ENCODE measurements around the gene KRTAP29-1. TPM values are rescaled to one million over a fixed set of nuclear protein-coding genes. Genes with fewer than 3 reads are reported as not detected.

Gene KRTAP29-1, protein sequence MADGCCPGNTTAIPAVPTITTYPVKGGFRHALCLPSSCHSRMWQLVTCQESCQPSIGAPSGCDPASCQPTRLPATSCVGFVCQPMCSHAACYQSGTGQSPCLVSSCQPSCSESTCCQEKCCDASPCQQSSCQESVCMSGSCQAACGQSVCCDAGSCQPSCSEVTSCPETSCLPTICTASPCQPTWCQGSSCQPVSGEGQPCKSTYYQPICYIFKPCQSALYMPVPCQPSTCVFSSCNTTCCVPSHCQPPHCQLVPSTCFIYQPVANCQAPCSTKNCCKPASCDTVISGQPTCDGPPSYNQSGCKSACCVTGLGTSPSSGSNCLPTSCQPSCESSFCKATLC
- total RNA-seq (2022; extraction: Qiagen RNA extraction; ENCODE audit: low read depth) = not detected in 5 replicates

DNA sequence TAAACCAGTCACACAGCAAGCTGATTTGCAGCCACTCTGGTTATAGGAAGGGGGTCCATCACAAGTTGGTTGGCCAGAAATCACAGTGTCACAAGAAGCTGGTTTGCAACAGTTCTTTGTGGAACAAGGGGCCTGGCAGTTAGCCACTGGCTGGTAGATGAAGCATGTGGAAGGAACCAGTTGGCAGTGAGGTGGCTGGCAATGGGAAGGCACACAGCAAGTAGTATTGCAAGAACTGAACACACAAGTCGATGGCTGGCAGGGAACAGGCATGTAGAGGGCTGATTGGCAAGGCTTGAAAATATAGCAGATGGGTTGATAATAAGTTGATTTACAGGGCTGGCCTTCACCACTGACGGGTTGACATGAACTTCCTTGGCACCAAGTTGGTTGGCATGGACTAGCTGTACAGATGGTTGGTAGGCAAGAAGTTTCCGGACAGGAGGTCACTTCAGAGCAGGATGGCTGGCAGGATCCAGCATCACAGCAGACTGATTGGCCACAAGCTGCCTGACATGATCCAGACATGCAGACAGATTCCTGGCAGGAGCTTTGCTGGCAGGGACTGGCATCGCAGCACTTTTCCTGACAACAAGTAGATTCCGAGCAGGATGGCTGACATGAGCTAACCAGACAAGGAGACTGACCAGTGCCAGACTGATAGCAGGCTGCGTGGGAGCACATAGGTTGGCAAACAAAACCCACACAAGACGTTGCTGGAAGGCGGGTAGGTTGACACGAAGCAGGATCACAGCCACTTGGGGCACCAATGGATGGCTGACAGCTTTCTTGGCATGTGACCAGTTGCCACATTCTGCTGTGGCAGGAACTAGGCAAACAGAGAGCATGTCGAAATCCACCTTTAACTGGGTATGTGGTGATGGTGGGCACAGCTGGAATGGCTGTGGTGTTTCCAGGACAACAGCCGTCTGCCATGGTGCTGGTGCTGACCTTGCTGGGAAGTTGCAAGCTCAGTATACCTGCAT is at the start of gene KRTAP29-1:
TSS of gene KRTAP29-1 (minus strand) at position 936 of the 986 bp plus-strand sequence. CDS start at position 936, 0 bp downstream.

DNA sequence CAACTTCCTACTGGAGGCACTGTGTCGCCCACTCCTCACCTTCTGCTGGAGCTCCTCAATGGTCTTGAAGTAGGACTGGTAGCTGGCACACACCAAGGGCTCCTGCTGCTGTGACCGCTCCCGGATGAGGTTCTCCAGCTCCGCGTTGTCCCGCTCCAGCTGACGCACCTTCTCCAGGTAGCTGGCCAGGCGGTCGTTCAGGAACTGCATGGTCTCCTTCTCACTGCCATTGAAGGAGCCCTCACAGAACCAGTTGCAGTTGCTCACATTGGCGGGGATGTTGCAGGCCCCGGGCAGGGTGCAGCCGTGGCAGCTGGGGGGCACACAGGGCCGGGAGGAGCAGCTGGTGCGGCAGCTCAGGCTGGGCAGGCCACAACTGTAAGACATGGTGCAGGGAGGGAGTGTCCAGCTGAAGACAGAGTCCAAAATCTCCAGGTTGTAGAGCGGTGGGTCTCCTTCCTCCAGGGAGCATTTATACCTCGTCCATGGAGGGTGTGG is 47.8 kb upstream of the KRTAP29-1 start, which contains the start of gene KRT33A:
TSS of gene KRT33A (minus strand) at position 448 of the 498 bp plus-strand sequence. CDS start at position 387, 61 bp downstream.

DNA sequence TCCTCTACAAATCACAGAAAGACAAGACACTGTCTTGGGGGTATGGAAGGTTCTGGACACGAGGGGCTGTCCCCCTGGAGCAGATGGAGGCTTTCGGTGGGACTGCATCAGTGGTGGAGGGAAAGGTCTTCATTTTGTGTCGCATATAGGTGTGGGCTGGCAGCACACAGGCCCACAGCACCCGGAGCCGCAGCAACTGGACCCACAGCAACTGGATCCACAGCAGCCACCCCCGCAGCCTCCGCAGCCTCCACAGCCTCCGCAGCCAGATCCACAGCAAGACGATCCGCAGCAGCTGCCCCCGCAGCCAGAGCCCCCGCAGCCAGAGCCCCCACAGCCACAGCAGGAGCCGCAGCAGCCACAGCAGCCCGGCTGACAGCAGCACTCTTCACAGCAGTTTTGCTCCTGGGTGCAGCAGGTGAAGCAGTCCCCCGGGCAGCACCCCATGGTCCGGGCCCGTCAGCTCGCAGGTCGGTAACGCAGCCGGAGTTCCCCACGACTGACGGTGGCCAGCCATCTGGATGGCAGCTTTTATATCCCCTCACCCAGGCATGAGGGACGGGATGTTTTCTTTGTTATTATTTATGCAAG is 12.6 kb upstream of the KRTAP29-1 start, which contains the start of gene KRTAP17-1:
TSS of gene KRTAP17-1 (minus strand) at position 507 of the 591 bp plus-strand sequence. CDS start at position 447, 60 bp downstream.

DNA sequence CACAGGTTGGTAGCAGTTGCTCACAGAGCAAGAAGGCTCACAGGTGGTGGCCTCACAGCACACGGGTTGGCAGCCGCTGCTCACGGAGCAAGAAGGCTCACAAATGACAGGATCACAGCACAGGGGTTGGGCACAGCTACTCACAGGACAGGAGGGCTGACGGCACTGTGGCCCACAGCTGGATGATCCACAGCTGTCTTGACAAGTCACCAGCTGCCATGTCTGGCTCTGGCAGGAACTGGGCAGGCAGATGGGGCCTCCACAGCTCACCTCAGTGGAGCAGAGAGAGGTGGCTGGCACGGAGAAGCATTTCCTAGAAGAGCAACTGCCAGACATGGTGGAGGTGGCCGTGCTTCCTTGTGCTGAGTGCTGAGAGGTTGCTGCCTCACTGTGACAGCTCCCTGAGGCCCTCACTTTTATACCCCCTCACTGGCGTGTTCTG is 6.3 kb upstream of the KRTAP29-1 start, which contains the start of gene KRTAP16-1:
TSS of gene KRTAP16-1 (minus strand) at position 392 of the 442 bp plus-strand sequence. CDS start at position 336, 56 bp downstream.

DNA sequence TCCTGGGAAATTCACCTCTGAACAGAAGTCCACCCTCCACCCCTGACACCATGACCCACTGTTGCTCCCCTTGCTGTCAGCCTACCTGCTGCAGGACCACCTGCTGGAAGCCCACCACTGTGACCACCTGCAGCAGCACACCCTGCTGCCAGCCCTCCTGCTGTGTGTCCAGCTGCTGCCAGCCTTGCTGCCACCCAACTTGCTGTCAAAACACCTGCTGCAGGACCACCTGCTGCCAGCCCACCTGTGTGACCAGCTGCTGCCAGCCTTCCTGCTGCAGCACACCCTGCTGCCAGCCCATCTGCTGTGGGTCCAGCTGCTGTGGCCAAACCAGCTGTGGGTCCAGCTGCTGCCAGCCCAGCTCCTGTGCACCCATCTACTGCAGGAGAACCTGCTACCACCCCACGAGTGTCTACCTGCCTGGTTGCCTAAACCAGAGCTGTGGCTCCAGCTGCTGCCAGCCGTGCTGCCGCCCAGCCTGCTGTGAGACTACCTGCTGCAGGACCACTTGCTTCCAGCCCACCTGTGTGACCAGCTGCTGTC is 26.9 kb downstream of the KRTAP29-1 start, which contains the start of gene KRTAP9-7:
TSS of gene KRTAP9-7 (plus strand) at position 51 of the 543 bp plus-strand sequence. CDS start at position 51, 0 bp downstream.

DNA sequence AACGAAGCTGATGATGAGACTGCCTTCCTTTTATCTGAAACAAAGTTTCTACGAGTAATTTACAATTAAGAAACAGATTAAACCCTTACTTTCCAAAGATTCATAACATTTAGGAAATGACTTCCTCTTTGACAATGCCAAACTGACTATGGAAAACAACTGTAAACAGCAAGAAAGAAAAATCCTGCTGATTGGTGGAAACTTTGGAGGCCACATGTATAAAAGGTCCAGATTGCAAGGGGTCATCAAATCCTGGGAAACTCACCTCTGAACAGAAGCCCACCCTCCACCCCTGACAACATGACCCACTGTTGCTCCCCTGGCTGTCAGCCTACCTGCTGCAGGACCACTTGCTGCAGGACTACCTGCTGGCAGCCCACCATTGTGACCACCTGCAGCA is 37.6 kb downstream of the KRTAP29-1 start, which contains the start of gene KRTAP9-6:
TSS of gene KRTAP9-6 (plus strand) at position 301 of the 400 bp plus-strand sequence. CDS start at position 301, 0 bp downstream.

DNA sequence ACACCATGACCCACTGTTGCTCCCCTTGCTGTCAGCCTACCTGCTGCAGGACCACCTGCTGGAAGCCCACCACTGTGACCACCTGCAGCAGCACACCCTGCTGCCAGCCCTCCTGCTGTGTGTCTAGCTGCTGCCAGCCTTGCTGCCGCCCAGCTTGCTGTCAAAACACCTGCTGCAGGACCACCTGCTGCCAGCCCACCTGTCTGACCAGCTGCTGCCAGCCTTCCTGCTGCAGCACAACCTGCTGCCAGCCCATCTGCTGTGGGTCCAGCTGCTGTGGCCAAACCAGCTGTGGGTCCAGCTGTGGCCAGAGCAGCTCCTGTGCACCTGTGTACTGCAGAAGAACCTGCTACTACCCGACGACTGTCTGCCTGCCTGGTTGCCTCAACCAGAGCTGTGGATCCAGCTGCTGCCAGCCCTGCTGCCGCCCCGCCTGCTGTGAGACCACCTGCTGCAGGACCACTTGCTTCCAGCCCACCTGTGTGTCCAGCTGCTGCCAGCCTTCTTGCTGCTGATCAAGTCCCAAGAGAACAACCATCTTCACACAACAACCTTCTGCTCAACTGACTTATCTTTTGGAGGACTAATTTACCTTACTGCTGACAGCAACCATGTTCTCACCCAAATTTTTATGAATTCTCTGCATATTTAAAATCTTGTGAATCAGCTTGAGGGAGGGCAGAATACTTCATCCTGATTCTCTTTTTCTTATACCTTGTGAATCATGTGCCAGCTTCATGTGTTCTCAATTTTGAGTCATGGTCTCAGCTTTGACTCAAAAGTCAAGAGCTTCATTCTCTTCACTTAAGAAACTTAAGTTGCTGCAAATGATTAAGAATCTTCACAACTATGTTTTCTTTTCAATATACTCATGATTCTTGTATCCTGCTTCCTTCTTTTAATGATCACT is 47.0 kb downstream of the KRTAP29-1 start, which contains the start of gene KRTAP9-9:
TSS of gene KRTAP9-9 (plus strand) at position 4 of the 910 bp plus-strand sequence.

Other genes starting within 250 kb of the KRTAP29-1 start
- not detected in 5 replicates for gene KRTAP2-2, start 247.6 kb downstream of the KRTAP29-1 start, total RNA-seq (2022; extraction: Qiagen RNA extraction; ENCODE audit: low read depth)
- 0.08 TPM in 1 of 5 replicates, not detected in the others for gene KRTAP2-3, start 242.7 kb downstream of the KRTAP29-1 start, total RNA-seq (2022; extraction: Qiagen RNA extraction; ENCODE audit: low read depth)
- not detected in 5 replicates for gene KRTAP2-4, start 237.0 kb downstream of the KRTAP29-1 start, total RNA-seq (2022; extraction: Qiagen RNA extraction; ENCODE audit: low read depth)
- gene KRTAP4-7, start 218.7 kb downstream of the KRTAP29-1 start, total RNA-seq (2022; extraction: Qiagen RNA extraction; ENCODE audit: low read depth) = not detected in 5 replicates
- gene KRTAP4-8, start 204.7 kb downstream of the KRTAP29-1 start, total RNA-seq (2022; extraction: Qiagen RNA extraction; ENCODE audit: low read depth) = 0.05 to 0.12 TPM in 2 of 5 replicates, not detected in the others
- gene KRTAP4-16, start 200.6 kb downstream of the KRTAP29-1 start, total RNA-seq (2022; extraction: Qiagen RNA extraction; ENCODE audit: low read depth) = not detected in 5 replicates
- gene KRTAP4-9, start 197.5 kb downstream of the KRTAP29-1 start, total RNA-seq (2022; extraction: Qiagen RNA extraction; ENCODE audit: low read depth) = not detected in 5 replicates
- not detected in 5 replicates for gene KRTAP4-11, start 184.5 kb downstream of the KRTAP29-1 start, total RNA-seq (2022; extraction: Qiagen RNA extraction; ENCODE audit: low read depth)
- not detected in 5 replicates for gene KRTAP4-12, start 178.7 kb downstream of the KRTAP29-1 start, total RNA-seq (2022; extraction: Qiagen RNA extraction; ENCODE audit: low read depth)
- gene KRTAP4-6, start 162.3 kb downstream of the KRTAP29-1 start, total RNA-seq (2022; extraction: Qiagen RNA extraction; ENCODE audit: low read depth) = not detected in 5 replicates
- gene KRTAP4-5, start 153.0 kb downstream of the KRTAP29-1 start, total RNA-seq (2022; extraction: Qiagen RNA extraction; ENCODE audit: low read depth) = not detected in 5 replicates
- not detected in 5 replicates for gene KRTAP4-4, start 142.1 kb downstream of the KRTAP29-1 start, total RNA-seq (2022; extraction: Qiagen RNA extraction; ENCODE audit: low read depth)
- gene KRTAP4-3, start 134.6 kb downstream of the KRTAP29-1 start, total RNA-seq (2022; extraction: Qiagen RNA extraction; ENCODE audit: low read depth) = not detected in 5 replicates
- gene KRTAP4-2, start 124.6 kb downstream of the KRTAP29-1 start, total RNA-seq (2022; extraction: Qiagen RNA extraction; ENCODE audit: low read depth) = not detected in 5 replicates
- gene KRTAP4-1, start 117.9 kb downstream of the KRTAP29-1 start, total RNA-seq (2022; extraction: Qiagen RNA extraction; ENCODE audit: low read depth) = 0.07 to 0.56 TPM (median 0.26 TPM) in 4 of 5 replicates, not detected in the other
- not detected in 5 replicates for gene KRTAP9-1, start 113.0 kb downstream of the KRTAP29-1 start, total RNA-seq (2022; extraction: Qiagen RNA extraction; ENCODE audit: low read depth)
- gene KRTAP9-2, start 76.2 kb downstream of the KRTAP29-1 start, total RNA-seq (2022; extraction: Qiagen RNA extraction; ENCODE audit: low read depth) = not detected in 5 replicates
- gene KRTAP9-3, start 70.4 kb downstream of the KRTAP29-1 start, total RNA-seq (2022; extraction: Qiagen RNA extraction; ENCODE audit: low read depth) = not detected in 5 replicates
- gene KRTAP9-8, start 64.9 kb downstream of the KRTAP29-1 start, total RNA-seq (2022; extraction: Qiagen RNA extraction; ENCODE audit: low read depth) = not detected in 5 replicates
- gene KRTAP9-4, start 53.2 kb downstream of the KRTAP29-1 start, total RNA-seq (2022; extraction: Qiagen RNA extraction; ENCODE audit: low read depth) = not detected in 5 replicates
- not detected in 5 replicates for gene KRTAP9-9, start 47.5 kb downstream of the KRTAP29-1 start, total RNA-seq (2022; extraction: Qiagen RNA extraction; ENCODE audit: low read depth)
- not detected in 5 replicates for gene KRTAP9-6, start 37.5 kb downstream of the KRTAP29-1 start, total RNA-seq (2022; extraction: Qiagen RNA extraction; ENCODE audit: low read depth)
- gene KRTAP9-7, start 27.2 kb downstream of the KRTAP29-1 start, total RNA-seq (2022; extraction: Qiagen RNA extraction; ENCODE audit: low read depth) = not detected in 5 replicates
- not detected in 5 replicates for gene KRTAP16-1, start 6.5 kb upstream of the KRTAP29-1 start, total RNA-seq (2022; extraction: Qiagen RNA extraction; ENCODE audit: low read depth)
- gene KRTAP17-1, start 12.9 kb upstream of the KRTAP29-1 start, total RNA-seq (2022; extraction: Qiagen RNA extraction; ENCODE audit: low read depth) = not detected in 5 replicates
- gene KRT33A, start 48.0 kb upstream of the KRTAP29-1 start, total RNA-seq (2022; extraction: Qiagen RNA extraction; ENCODE audit: low read depth) = not detected in 5 replicates
- gene KRT33B, start 67.0 kb upstream of the KRTAP29-1 start, total RNA-seq (2022; extraction: Qiagen RNA extraction; ENCODE audit: low read depth) = 0.05 to 0.13 TPM (median 0.10 TPM) in 3 of 5 replicates, not detected in the others
- gene KRT34, start 79.5 kb upstream of the KRTAP29-1 start, total RNA-seq (2022; extraction: Qiagen RNA extraction; ENCODE audit: low read depth) = 0.25 to 0.64 TPM (median 0.35 TPM) in 5 replicates
- gene KRT31, start 94.8 kb upstream of the KRTAP29-1 start, total RNA-seq (2022; extraction: Qiagen RNA extraction; ENCODE audit: low read depth) = not detected in 5 replicates
- not detected in 5 replicates for gene KRT37, start 121.7 kb upstream of the KRTAP29-1 start, total RNA-seq (2022; extraction: Qiagen RNA extraction; ENCODE audit: low read depth)
- gene KRT38, start 138.1 kb upstream of the KRTAP29-1 start, total RNA-seq (2022; extraction: Qiagen RNA extraction; ENCODE audit: low read depth) = not detected in 5 replicates
- 0.06 to 0.08 TPM in 2 of 5 replicates, not detected in the others for gene KRT32, start 164.5 kb upstream of the KRTAP29-1 start, total RNA-seq (2022; extraction: Qiagen RNA extraction; ENCODE audit: low read depth)
- not detected in 5 replicates for gene KRT35, start 178.3 kb upstream of the KRTAP29-1 start, total RNA-seq (2022; extraction: Qiagen RNA extraction; ENCODE audit: low read depth)
- gene KRT36, start 187.1 kb upstream of the KRTAP29-1 start, total RNA-seq (2022; extraction: Qiagen RNA extraction; ENCODE audit: low read depth) = not detected in 5 replicates
- 0.16 to 0.30 TPM (median 0.20 TPM) in 5 replicates for gene KRT13, start 202.8 kb upstream of the KRTAP29-1 start, total RNA-seq (2022; extraction: Qiagen RNA extraction; ENCODE audit: low read depth)
- gene KRT15, start 216.0 kb upstream of the KRTAP29-1 start, total RNA-seq (2022; extraction: Qiagen RNA extraction; ENCODE audit: low read depth) = 3.5 to 6.2 TPM (median 5.4 TPM) in 5 replicates
- gene KRT19, start 225.5 kb upstream of the KRTAP29-1 start, total RNA-seq (2022; extraction: Qiagen RNA extraction; ENCODE audit: low read depth) = 43.9 to 68.3 TPM (median 57.0 TPM) in 5 replicates

Data from A549 treated with CpdA at 1 μM for 4 hours (cell line).